GM12801 (cell line): ENCODE data around the gene CCDC89.

Source experiments
- TF ChIP-seq, protein P1 (sequence below): IDR thresholded peaks from one replicate; pipeline ENCODE4 v1.5.1; 2011; ENCODE audit warnings: control low read depth; ENCODE audit not compliant: insufficient read length; ENCODE audit errors: extremely low read depth

Gene CCDC89

DNA sequence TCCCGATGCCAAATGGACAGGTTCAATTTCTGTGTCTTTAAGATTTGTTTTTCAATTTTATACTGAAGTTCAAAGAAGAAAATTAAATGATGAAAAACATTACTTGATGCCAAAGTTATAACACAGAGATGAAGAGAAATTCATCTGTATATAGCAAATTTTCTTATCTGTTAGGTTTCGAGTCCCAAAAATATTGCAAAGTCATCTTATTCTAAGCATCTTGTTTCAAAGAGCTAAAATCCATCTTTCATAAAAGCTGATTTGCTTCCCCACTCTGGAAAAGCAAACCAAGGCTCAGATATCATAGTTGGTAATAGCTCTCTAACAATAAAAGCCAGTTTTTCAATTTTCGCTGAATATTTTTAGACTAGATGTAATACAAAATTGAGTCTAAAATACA is 19.0 kb upstream of the CCDC89 start:
- TF ChIP-seq, protein P1, sequence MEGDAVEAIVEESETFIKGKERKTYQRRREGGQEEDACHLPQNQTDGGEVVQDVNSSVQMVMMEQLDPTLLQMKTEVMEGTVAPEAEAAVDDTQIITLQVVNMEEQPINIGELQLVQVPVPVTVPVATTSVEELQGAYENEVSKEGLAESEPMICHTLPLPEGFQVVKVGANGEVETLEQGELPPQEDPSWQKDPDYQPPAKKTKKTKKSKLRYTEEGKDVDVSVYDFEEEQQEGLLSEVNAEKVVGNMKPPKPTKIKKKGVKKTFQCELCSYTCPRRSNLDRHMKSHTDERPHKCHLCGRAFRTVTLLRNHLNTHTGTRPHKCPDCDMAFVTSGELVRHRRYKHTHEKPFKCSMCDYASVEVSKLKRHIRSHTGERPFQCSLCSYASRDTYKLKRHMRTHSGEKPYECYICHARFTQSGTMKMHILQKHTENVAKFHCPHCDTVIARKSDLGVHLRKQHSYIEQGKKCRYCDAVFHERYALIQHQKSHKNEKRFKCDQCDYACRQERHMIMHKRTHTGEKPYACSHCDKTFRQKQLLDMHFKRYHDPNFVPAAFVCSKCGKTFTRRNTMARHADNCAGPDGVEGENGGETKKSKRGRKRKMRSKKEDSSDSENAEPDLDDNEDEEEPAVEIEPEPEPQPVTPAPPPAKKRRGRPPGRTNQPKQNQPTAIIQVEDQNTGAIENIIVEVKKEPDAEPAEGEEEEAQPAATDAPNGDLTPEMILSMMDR: no peak

DNA sequence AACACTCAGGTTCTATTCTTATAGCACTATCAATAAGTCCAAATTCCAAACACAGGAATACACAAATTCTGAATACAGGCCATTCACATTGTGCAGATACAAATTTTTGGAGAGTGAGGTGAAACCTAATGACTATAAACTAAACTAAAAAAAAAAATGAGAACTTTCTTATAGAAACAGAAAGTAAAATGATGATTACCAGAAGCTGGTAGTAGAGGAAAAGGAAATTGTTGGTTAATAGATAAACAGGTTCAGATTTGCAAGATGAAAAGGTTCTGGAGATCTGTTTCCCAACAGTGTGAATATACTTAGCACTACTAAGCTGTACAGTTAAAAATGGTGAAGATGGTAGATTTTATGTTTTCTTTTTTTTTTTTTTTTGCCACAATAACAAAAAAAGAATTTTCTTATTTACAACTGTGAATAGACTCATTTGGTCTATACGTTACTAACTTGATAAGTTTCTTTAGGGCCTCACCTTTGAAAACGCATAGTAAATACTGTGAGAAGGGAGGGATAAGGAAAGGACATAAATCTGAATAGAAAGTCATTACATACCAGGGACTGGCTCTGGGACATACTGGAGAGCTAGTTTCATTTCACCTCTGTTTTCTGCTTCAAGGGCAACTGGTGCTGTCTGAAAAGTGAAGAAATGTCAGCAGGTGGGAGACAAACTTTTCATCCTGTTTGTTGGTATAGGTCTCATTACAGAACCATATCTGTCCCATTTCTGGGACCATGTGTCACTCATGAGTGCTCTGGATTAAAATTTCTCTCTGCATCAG is 14.2 kb upstream of the CCDC89 start:
- TF ChIP-seq, protein P1: no peak

DNA sequence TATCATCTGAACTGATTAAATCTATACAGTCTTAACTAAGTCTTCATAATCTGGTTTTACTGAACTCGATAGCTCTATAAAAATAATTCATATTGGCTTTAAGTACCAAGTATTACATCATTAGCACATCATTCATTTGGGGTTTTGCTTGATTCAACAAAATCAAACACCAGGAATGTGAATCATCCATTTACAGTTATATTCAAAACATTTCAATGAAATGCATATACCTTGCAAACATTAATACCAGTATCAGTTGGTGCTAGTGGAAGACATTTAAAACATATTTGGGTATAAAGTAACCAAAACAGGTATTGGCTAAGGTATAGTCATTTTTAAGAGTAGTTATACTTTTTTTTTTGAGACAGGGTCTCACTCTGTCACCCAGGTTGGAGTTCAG is 12.2 kb upstream of the CCDC89 start:
- TF ChIP-seq, protein P1: no peak

DNA sequence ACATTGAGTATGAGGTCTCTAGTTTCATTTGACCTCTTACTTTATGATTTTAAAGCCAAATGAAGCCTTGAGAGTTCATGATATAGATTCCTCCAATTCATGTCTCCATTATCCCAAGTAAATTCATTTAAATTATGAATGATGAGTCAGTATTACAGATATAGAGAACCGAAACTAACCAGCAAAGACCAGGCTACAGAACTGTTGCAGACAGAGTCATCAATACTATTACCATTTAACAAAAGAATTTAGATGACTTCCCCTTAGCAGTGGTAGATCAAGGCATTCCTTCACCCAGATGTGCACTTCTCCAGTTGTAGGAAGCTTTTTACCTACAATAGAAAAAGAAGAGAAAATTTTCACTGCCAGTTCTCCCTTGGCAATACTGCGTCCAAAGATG is 11.8 kb upstream of the CCDC89 start:
- TF ChIP-seq, protein P1: no peak

DNA sequence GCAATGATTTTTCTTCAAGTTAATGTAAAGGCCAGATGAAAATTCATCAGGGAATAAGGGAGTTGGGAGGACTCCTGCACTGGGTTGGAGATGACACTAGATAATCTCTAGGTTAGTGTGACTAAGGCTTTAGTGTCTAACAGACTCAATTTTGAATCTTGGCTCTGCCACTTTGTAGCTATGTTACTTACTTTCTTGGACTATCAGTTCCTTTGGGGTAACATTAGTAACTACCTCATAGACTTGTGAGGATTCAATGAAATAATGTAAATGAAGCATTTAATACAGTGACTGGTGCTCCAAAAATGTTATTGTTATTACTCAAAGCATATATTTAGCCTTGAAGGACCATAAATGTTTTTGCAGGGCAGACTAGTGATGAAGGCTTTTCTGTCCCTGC is 9.6 kb upstream of the CCDC89 start:
- TF ChIP-seq, protein P1: no peak

DNA sequence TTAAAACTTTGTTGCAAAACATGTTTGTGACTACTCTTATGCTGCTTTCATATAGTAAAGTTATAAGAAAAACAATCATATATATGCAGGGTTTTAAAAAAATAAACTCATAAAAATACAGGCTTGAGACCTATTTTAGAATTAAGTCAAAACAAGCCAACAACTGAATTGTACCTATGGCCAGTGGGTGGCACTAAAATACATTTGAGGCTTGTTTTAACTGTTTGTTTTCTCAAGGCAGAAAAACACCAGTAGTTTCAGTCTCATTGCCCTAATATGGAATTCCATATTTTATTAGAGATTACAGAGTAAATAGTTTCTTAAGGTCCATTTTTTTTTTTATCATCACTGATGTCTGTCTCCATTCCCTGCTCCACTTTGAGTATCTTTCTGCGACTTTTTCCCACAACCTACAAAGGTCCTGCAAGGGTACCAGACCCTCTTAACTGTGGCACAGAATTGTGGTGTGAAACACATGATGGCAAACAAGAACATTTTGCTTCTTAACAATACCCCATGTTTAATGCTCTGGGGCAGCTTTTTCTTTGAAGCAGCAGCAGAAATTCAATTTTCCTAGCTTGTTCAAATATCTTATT is 8.5 kb upstream of the CCDC89 start:
- TF ChIP-seq, protein P1: no peak

DNA sequence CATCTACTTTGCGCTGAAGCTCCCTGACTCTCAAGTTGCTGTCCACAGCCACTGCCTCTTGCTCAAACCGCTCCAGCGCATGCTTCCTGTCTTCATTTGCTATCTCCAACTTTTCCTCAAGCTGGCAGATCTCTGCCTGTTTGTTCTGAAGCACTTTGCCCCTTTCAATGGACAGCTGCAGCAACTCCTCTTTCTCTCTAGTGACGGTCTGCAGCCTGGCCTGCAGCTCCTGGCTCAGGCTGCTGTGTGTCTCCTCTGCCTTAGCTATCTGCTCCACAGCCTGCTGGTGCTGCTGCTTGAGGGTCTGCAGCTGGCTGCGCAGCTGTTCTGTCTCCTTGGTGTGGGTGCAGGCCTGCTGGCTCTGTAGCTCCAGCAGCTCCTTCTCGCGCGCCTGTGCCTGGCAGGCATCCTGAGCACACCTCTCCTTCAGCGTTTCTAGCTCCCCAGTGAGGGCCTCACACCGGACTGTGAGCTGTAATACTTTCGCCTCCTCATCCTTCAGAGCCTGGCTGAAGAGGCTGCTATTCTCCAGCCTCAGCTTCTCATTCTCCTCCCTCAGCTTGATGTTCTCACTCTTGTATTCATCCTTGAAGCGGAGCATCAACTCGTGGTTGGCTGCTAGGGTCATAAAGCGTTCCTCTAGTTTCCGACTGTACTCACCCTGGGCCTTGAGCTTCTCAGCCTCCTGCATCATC is 723 bp downstream of the CCDC89 start:
- TF ChIP-seq, protein P1: no peak
